GM23338 (cell line): ENCODE results near the gene AFF3. TPM values are rescaled to one million over a fixed set of nuclear protein-coding genes. Genes with fewer than 3 reads are reported as not detected.

Experiments used
- ATAC-seq: fragments of 200-7000 bp; cut with Tn5 transposase; 3 replicates; pipeline ENCODE4 v1.9.1; 2020
- DNase-seq: peaks from one replicate; pipeline ENCODE4 v3.0.0-alpha.2; 2015; ENCODE audit warnings: low spot score
- H2AFZ ChIP-seq: fragments of 200-600 bp; sonication (generic); 2 replicates; pipeline ENCODE4 v1.8.0; 2016; ENCODE audit warnings: antibody characterized with exemption, mild to moderate bottlenecking, moderate library complexity
- H3F3A ChIP-seq: fragments of 200-600 bp; sonication (generic); replicated peaks from 2 replicates; pipeline ENCODE4 v1.8.0; 2017; ENCODE audit warnings: antibody characterized with exemption, mixed run types, low read depth
- H3K27ac ChIP-seq: fragments of 200-600 bp; sonication (generic); 2 replicates; pipeline ENCODE4 v1.6.1; 2016; ENCODE audit warnings: low read depth
- H3K27me3 ChIP-seq: fragments of 200-600 bp; sonication (generic); 2 replicates; pipeline ENCODE4 v1.8.0; 2016; ENCODE audit warnings: mild to moderate bottlenecking, mixed run types, moderate library complexity; ENCODE audit not compliant: insufficient read depth
- H3K36me3 ChIP-seq: fragments of 200-600 bp; sonication (generic); 2 replicates; pipeline ENCODE4 v1.8.0; 2016; ENCODE audit warnings: mild to moderate bottlenecking; ENCODE audit not compliant: insufficient read depth
- H3K4me1 ChIP-seq: fragments of 200-600 bp; sonication (generic); 2 replicates; pipeline ENCODE4 v1.8.0; 2016; ENCODE audit warnings: mild to moderate bottlenecking, moderate library complexity; ENCODE audit not compliant: insufficient read depth
- H3K4me2 ChIP-seq: fragments of 200-600 bp; sonication (generic); 2 replicates; pipeline ENCODE4 v1.7.1; 2017; ENCODE audit warnings: mixed run types
- H3K4me3 ChIP-seq: fragments of 200-600 bp; sonication (generic); 2 replicates; pipeline ENCODE4 v1.6.1; 2016; ENCODE audit warnings: mixed run types
- H3K79me2 ChIP-seq: fragments of 200-600 bp; sonication (generic); replicated peaks from 2 replicates; pipeline ENCODE4 v1.8.0; 2017; ENCODE audit warnings: mild to moderate bottlenecking; ENCODE audit not compliant: insufficient read depth
- H3K9me2 ChIP-seq: fragments of 200-600 bp; sonication (generic); 2 replicates; pipeline ENCODE4 v1.8.0; 2017; ENCODE audit not compliant: insufficient read depth
- H4K20me1 ChIP-seq: fragments of 200-600 bp; sonication (generic); replicated peaks from 2 replicates; pipeline ENCODE4 v1.8.0; 2017; ENCODE audit warnings: mild to moderate bottlenecking; ENCODE audit not compliant: insufficient read depth
- H3K27ac Mint-ChIP-seq: 2 replicates; pipeline ENCODE4 v1.8.0; 2020; ENCODE audit warnings: inconsistent platforms, mild to moderate bottlenecking, moderate library complexity, mixed read lengths
- H3K27me3 Mint-ChIP-seq: 3 replicates; pipeline ENCODE4 v1.8.0; 2022; ENCODE audit warnings: low read depth, mild to moderate bottlenecking, moderate library complexity, mixed read lengths, inconsistent platforms; ENCODE audit not compliant: insufficient read depth, poor library complexity
- H3K36me3 Mint-ChIP-seq: 3 replicates; pipeline ENCODE4 v1.8.0; 2021; ENCODE audit warnings: low read depth, mild to moderate bottlenecking, inconsistent platforms, moderate library complexity, mixed read lengths
- H3K4me1 Mint-ChIP-seq: 3 replicates; pipeline ENCODE4 v1.8.0; 2020; ENCODE audit warnings: mild to moderate bottlenecking, inconsistent platforms, mixed read lengths
- H3K4me3 Mint-ChIP-seq: 3 replicates; pipeline ENCODE4 v1.8.0; 2021; ENCODE audit warnings: moderate library complexity, mild to moderate bottlenecking, inconsistent platforms, mixed read lengths
- H3K9me3 Mint-ChIP-seq: 3 replicates; pipeline ENCODE4 v1.8.0; 2020; ENCODE audit warnings: moderate library complexity, mild to moderate bottlenecking, inconsistent platforms, mixed read lengths
- CREB1 ChIP-seq: fragments of 250-450 bp; sonication (Bioruptor Pico); IDR thresholded peaks from 2 replicates; pipeline ENCODE4 v1.5.0; 2020; ENCODE audit warnings: low read depth, mild to moderate bottlenecking, moderate library complexity
- ETS1 ChIP-seq: IDR thresholded peaks from 2 replicates; pipeline ENCODE4 v1.6.1; 2016; ENCODE audit warnings: antibody characterized with exemption
- EZH2 ChIP-seq: fragments of 200-600 bp; sonication (generic); IDR thresholded peaks from one replicate; pipeline ENCODE4 v1.8.0; 2017; ENCODE audit warnings: antibody characterized with exemption, mild to moderate bottlenecking, low read depth; ENCODE audit not compliant: unreplicated experiment
- EZH2phosphoT487 ChIP-seq: fragments of 200-600 bp; sonication (generic); IDR thresholded peaks from one replicate; pipeline ENCODE4 v1.8.1; 2018; ENCODE audit warnings: antibody characterized with exemption; ENCODE audit not compliant: unreplicated experiment
- JUNB ChIP-seq: IDR thresholded peaks from one replicate; pipeline ENCODE4 v1.6.1; 2016; ENCODE audit warnings: antibody characterized with exemption; ENCODE audit not compliant: unreplicated experiment
- NANOG ChIP-seq: IDR thresholded peaks from 2 replicates; pipeline ENCODE4 v1.6.1; 2016; ENCODE audit warnings: antibody characterized with exemption, borderline replicate concordance
- POLR2AphosphoS5 ChIP-seq: IDR thresholded peaks from 2 replicates; pipeline ENCODE4 v1.6.1; 2016; ENCODE audit warnings: antibody characterized with exemption, low read depth
- STAT1 ChIP-seq: IDR thresholded peaks from one replicate; pipeline ENCODE4 v1.6.1; 2016; ENCODE audit warnings: antibody characterized with exemption; ENCODE audit not compliant: unreplicated experiment
- ZNF114 ChIP-seq: fragments of 250-450 bp; sonication (Bioruptor Pico); IDR thresholded peaks from 2 replicates; pipeline ENCODE4 v1.5.0; 2020; ENCODE audit warnings: mild to moderate bottlenecking, moderate library complexity
- ZNF331 ChIP-seq: fragments of 250-450 bp; sonication (Bioruptor Pico); IDR thresholded peaks from 2 replicates; pipeline ENCODE4 v1.5.0; 2020; ENCODE audit warnings: low read depth, mild to moderate bottlenecking, moderate library complexity
- ZNF462 ChIP-seq: fragments of 250-450 bp; sonication (Bioruptor Pico); IDR thresholded peaks from 2 replicates; pipeline ENCODE4 v1.5.0; 2020; ENCODE audit warnings: mild to moderate bottlenecking, moderate library complexity
- polyA plus RNA-seq: library from polyadenylated mRNA; unstranded; fragments of >200 nt; fragmentation: Nextera tagmentation; extraction: Ambion mirVana; gene quantifications from 2 replicates; pipeline ENCODE4 v1.2.1, GENCODE V29; 2016
- total RNA-seq: library from RNA; depleted of rRNA; stranded (reverse); fragments of >200 nt; shearing (Covaris generic); gene quantifications from 2 replicates; pipeline ENCODE4 v1.2.3, GENCODE V29; 2014
- TF ChIP-seq, protein P1 (sequence below), 2 experiments: fragments of 200-600 bp in 1 of 2; sonication (generic) in 1 of 2; conservative IDR thresholded peaks; 2 replicates each; pipeline versions ENCODE4 v1.5.1 to v1.6.1; 2016 to 2017; ENCODE audit warnings: antibody characterized with exemption in 2 of 2, low read depth in 2 of 2, mild to moderate bottlenecking in 2 of 2, moderate library complexity in 1 of 2
- TF ChIP-seq, protein P2 (sequence below): IDR thresholded peaks from one replicate; pipeline ENCODE4 v1.6.1; 2018; ENCODE audit warnings: antibody characterized with exemption; ENCODE audit not compliant: unreplicated experiment

The AFF3 gene
- total and polyA plus RNA-seq, 2 experiments from 2014 or later = 0.73 to 1.4 TPM

DNA sequence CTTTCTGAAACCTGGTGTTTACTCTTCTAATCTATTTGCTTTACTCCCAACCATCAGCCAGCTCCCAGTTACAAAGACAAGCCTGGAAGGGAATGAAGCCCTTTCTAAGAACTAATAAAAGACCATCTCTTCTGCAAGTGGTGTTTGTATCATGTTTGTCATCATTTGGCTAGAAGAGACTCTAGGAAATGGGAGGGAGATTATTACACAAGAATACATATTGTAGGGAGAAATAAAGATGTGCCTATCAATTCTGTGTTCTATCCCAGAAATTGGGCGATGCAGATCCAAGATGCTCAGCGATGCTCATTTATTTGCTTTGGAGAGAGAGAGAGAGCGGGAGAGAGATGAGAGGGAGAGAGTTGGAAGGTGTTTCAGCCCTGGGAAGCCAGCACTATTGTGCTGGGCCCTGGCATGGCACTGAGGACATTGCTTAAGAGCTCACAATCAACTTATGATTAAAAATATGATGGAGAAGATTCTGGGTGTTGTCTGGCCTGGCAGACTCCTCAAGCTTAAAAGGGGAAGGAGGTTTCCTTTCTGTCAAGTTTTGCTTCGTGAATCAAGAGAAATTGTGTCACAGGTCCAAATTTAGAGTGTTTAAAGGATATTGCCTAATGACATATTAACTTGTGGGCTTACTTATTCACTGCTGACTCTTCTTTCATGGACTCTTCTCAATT is 41.8 kb upstream of the AFF3 start:
- H3K27me3 Mint-ChIP-seq = peaks cover 45% of the 10 kb centered on the region
- H3K27me3 ChIP-seq = peaks cover 33% of the 10 kb centered on the region
- no peaks in the 10 kb centered on the region for H3K9me3 Mint-ChIP-seq

More for the DNA sequence above, 41.8 kb upstream of the AFF3 start:
- TF ChIP-seq, protein P1, sequence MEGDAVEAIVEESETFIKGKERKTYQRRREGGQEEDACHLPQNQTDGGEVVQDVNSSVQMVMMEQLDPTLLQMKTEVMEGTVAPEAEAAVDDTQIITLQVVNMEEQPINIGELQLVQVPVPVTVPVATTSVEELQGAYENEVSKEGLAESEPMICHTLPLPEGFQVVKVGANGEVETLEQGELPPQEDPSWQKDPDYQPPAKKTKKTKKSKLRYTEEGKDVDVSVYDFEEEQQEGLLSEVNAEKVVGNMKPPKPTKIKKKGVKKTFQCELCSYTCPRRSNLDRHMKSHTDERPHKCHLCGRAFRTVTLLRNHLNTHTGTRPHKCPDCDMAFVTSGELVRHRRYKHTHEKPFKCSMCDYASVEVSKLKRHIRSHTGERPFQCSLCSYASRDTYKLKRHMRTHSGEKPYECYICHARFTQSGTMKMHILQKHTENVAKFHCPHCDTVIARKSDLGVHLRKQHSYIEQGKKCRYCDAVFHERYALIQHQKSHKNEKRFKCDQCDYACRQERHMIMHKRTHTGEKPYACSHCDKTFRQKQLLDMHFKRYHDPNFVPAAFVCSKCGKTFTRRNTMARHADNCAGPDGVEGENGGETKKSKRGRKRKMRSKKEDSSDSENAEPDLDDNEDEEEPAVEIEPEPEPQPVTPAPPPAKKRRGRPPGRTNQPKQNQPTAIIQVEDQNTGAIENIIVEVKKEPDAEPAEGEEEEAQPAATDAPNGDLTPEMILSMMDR (conservative IDR thresholded peaks at IDR 0.05; ENCODE audit: low read depth in 2 of 2) = no peak
- TF ChIP-seq POLR2AphosphoS5 (no peak), CREB1 (CRISPR knock-in tag) (no peak), EZH2 (no peak), ZNF331 (no peak), EZH2phosphoT487 (no peak), ZNF114 (CRISPR knock-in tag) (no peak), ZNF462 (CRISPR knock-in tag) (no peak), ETS1 (no peak), JUNB (no peak), STAT1 (no peak), NANOG (no peak)
- TF ChIP-seq, protein P2, sequence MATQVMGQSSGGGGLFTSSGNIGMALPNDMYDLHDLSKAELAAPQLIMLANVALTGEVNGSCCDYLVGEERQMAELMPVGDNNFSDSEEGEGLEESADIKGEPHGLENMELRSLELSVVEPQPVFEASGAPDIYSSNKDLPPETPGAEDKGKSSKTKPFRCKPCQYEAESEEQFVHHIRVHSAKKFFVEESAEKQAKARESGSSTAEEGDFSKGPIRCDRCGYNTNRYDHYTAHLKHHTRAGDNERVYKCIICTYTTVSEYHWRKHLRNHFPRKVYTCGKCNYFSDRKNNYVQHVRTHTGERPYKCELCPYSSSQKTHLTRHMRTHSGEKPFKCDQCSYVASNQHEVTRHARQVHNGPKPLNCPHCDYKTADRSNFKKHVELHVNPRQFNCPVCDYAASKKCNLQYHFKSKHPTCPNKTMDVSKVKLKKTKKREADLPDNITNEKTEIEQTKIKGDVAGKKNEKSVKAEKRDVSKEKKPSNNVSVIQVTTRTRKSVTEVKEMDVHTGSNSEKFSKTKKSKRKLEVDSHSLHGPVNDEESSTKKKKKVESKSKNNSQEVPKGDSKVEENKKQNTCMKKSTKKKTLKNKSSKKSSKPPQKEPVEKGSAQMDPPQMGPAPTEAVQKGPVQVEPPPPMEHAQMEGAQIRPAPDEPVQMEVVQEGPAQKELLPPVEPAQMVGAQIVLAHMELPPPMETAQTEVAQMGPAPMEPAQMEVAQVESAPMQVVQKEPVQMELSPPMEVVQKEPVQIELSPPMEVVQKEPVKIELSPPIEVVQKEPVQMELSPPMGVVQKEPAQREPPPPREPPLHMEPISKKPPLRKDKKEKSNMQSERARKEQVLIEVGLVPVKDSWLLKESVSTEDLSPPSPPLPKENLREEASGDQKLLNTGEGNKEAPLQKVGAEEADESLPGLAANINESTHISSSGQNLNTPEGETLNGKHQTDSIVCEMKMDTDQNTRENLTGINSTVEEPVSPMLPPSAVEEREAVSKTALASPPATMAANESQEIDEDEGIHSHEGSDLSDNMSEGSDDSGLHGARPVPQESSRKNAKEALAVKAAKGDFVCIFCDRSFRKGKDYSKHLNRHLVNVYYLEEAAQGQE = no peak
- Histone ChIP-seq H3F3A (no peaks in the 10 kb centered on the region), H4K20me1 (no peaks in the 10 kb centered on the region), H3K4me1 (peaks cover 12% of the 10 kb centered on the region), H3K9me2 (0 out of 2 replicates have a peak, but pooled peaks cover 3% of the 10 kb centered on the region), H3K27ac (no peak overlapping the region), H3K36me3 (no peaks in the 10 kb centered on the region), H3K79me2 (no peaks in the 10 kb centered on the region), H2AFZ (no peak overlapping the region), H3K4me3 (no peak overlapping the region), H3K4me2 (no peak overlapping the region)
- H3K4me1 Mint-ChIP-seq = peaks cover 24% of the 10 kb centered on the region
- no peaks in the 10 kb centered on the region for H3K36me3 Mint-ChIP-seq
- H3K4me3 Mint-ChIP-seq = no peak overlapping the region
- H3K27ac Mint-ChIP-seq = no peak overlapping the region
- ATAC-seq (no peak), DNase-seq (no peak)
